H1 (cell line): Measurements from ENCODE around the gene TSSC4. TPM values are rescaled to one million over a fixed set of nuclear protein-coding genes. Genes with fewer than 3 reads are reported as not detected.

Experiments
- CTCF ChIA-PET: fragments of 300-600 bp; sonication (Branson Sonifier 250); formaldehyde crosslinking; loops from one replicate; lab custom pipeline; 2021; ENCODE audit not compliant: partially characterized antibody; lab: Charles Lee
- POLR2A ChIA-PET: fragments of 300-600 bp; sonication (Branson Sonifier 250); formaldehyde crosslinking; loops from one replicate; lab custom pipeline; 2021; ENCODE audit warnings: inconsistent platforms; ENCODE audit not compliant: partially characterized antibody; lab: Charles Lee
- DNase-seq, 2 experiments: peaks; one replicate each; pipeline versions ENCODE4 v3.0.0 to v3.0.0-alpha.2; 2010 to 2022; ENCODE audit warnings: low spot score in 2 of 2, low read depth in 1 of 2, mixed read lengths in 1 of 2
- FAIRE-seq: peaks from 2 replicates; lab custom pipeline; 2011; peaks lifted over from hg19 to GRCh38; lab: Jason Lieb, UNC
- H2AFZ ChIP-seq: 2 replicates; pipeline ENCODE4 v1.8.1; 2012; ENCODE audit warnings: low read length, inconsistent platforms
- H2AK5ac ChIP-seq: 2 replicates; pipeline ENCODE4 v1.6.1; 2013; ENCODE audit warnings: low read depth, low read length
- H2BK120ac ChIP-seq: replicated peaks from 2 replicates; pipeline ENCODE3; 2013; ENCODE audit warnings: low read depth, low read length, inconsistent platforms
- H2BK12ac ChIP-seq: 2 replicates; pipeline ENCODE4 v1.6.1; 2013; ENCODE audit warnings: low read depth, low read length
- H2BK15ac ChIP-seq: 2 replicates; pipeline ENCODE4 v1.6.1; 2013; ENCODE audit warnings: low read length
- H2BK20ac ChIP-seq: 2 replicates; pipeline ENCODE4 v1.6.1; 2013; ENCODE audit warnings: low read length
- H2BK5ac ChIP-seq: 2 replicates; pipeline ENCODE4 v1.6.1; 2013; ENCODE audit warnings: low read depth, low read length
- H3K14ac ChIP-seq: 2 replicates; pipeline ENCODE4 v1.6.1; 2013; ENCODE audit warnings: inconsistent platforms; ENCODE audit not compliant: insufficient read length
- H3K18ac ChIP-seq: 2 replicates; pipeline ENCODE4 v1.6.1; 2013; ENCODE audit warnings: low read length; ENCODE audit errors: extremely low read depth
- H3K23ac ChIP-seq: 2 replicates; pipeline ENCODE4 v1.6.1; 2013; ENCODE audit warnings: inconsistent platforms; ENCODE audit not compliant: insufficient read length
- H3K23me2 ChIP-seq: 2 replicates; pipeline ENCODE4 v1.6.1; 2013; ENCODE audit warnings: low read depth, low read length
- H3K27ac ChIP-seq: 2 replicates; pipeline ENCODE4 v1.6.1; 2011; ENCODE audit warnings: low read depth, low read length, inconsistent platforms
- H3K27me3 ChIP-seq, 4 experiments: replicated peaks in 1 of 4; 1 replicate in 1 of 4; 2 replicates in 3 of 4; pipeline versions ENCODE4 v1.6.1 to v1.8.1; 2011 to 2013; ENCODE audit warnings: low read length in 3 of 4, mild to moderate bottlenecking in 3 of 4, inconsistent platforms in 2 of 4, mixed read lengths in 2 of 4, moderate library complexity in 1 of 4; ENCODE audit not compliant: control insufficient read depth in 3 of 4, insufficient read depth in 3 of 4; ENCODE audit errors: extremely low read depth in 1 of 4
- H3K36me3 ChIP-seq, 4 experiments: 2 replicates each; pipeline versions ENCODE4 v1.6.1 to v1.8.1; 2011 to 2013; ENCODE audit warnings: mild to moderate bottlenecking in 4 of 4, low read length in 3 of 4, moderate library complexity in 2 of 4, control low read depth in 1 of 4, inconsistent platforms in 1 of 4; ENCODE audit not compliant: insufficient read depth in 4 of 4, control insufficient read depth in 2 of 4
- H3K4ac ChIP-seq: replicated peaks from 2 replicates; pipeline ENCODE3; 2013; ENCODE audit warnings: low read length, low read depth, mixed read lengths, inconsistent platforms; ENCODE audit not compliant: insufficient read length
- H3K4me1 ChIP-seq, 4 experiments: replicated peaks in 1 of 4; 1 replicate in 1 of 4; 2 replicates in 3 of 4; pipeline versions ENCODE4 v1.6.1 to v1.8.1; 2011 to 2013; ENCODE audit warnings: low read length in 3 of 4, inconsistent platforms in 2 of 4, mixed read lengths in 1 of 4; ENCODE audit not compliant: insufficient read depth in 4 of 4, control insufficient read depth in 3 of 4
- H3K4me2 ChIP-seq, 2 experiments: 2 replicates each; pipeline versions ENCODE4 v1.6.1 to v1.8.1; 2011 to 2013; ENCODE audit warnings: low read depth in 2 of 2, low read length in 2 of 2, control low read depth in 1 of 2, inconsistent platforms in 1 of 2, mild to moderate bottlenecking in 1 of 2; ENCODE audit not compliant: insufficient read depth in 1 of 2
- H3K4me3 ChIP-seq, 4 experiments: fragments of 200-600, 300-600 bp in 1 of 4; sonication (generic), shearing (Covaris generic), sonication (Bioruptor Twin) in 1 of 4; 2 replicates each; pipeline versions ENCODE4 v1.5.1 to v1.8.1; 2011 to 2016; ENCODE audit warnings: low read length in 4 of 4, low read depth in 3 of 4, control low read depth in 2 of 4, inconsistent platforms in 2 of 4, mild to moderate bottlenecking in 2 of 4, mixed read lengths in 1 of 4, moderate library complexity in 1 of 4; ENCODE audit not compliant: insufficient read depth in 2 of 4; ENCODE audit errors: extremely low read depth in 1 of 4
- H3K56ac ChIP-seq: replicated peaks from 2 replicates; pipeline ENCODE3; 2013; ENCODE audit warnings: low read depth, mild to moderate bottlenecking, mixed read lengths, low read length, inconsistent platforms; ENCODE audit not compliant: insufficient read length
- H3K79me1 ChIP-seq: 2 replicates; pipeline ENCODE4 v1.6.1; 2013; ENCODE audit warnings: low read depth, low read length, control low read depth
- H3K79me2 ChIP-seq, 2 experiments: 2 replicates each; pipeline versions ENCODE4 v1.6.1 to v1.8.1; 2012 to 2013; ENCODE audit warnings: low read length in 2 of 2, mild to moderate bottlenecking in 2 of 2, inconsistent platforms in 1 of 2; ENCODE audit not compliant: insufficient read depth in 2 of 2, control insufficient read depth in 1 of 2
- H3K9ac ChIP-seq, 4 experiments: replicated peaks in 1 of 4; 1 replicate in 1 of 4; 2 replicates in 3 of 4; pipeline versions ENCODE4 v1.6.1 to v1.8.1; 2011 to 2013; ENCODE audit warnings: low read depth in 3 of 4, low read length in 3 of 4, control low read depth in 2 of 4, mild to moderate bottlenecking in 2 of 4, moderate library complexity in 2 of 4, inconsistent platforms in 1 of 4; ENCODE audit errors: extremely low read depth in 1 of 4
- H3K9me3 ChIP-seq, 2 experiments: 2 replicates each; pipeline versions ENCODE4 v1.6.1 to v1.8.1; 2012 to 2013; ENCODE audit warnings: mild to moderate bottlenecking in 2 of 2, moderate library complexity in 2 of 2, control low read depth in 1 of 2, inconsistent platforms in 1 of 2, low read depth in 1 of 2, low read length in 1 of 2, mixed read lengths in 1 of 2; ENCODE audit not compliant: insufficient read depth in 2 of 2
- H4K20me1 ChIP-seq, 2 experiments: replicated peaks in 1 of 2; 2 replicates each; pipeline versions ENCODE3 to v1.8.1; 2011 to 2013; ENCODE audit warnings: inconsistent platforms in 2 of 2, low read length in 2 of 2, mild to moderate bottlenecking in 1 of 2; ENCODE audit not compliant: insufficient read depth in 2 of 2, control insufficient read depth in 1 of 2
- H4K5ac ChIP-seq: 2 replicates; pipeline ENCODE4 v1.6.1; 2013; ENCODE audit warnings: low read length, low read depth, mixed read lengths, inconsistent platforms; ENCODE audit not compliant: insufficient read length
- H4K8ac ChIP-seq: 2 replicates; pipeline ENCODE4 v1.8.0; 2013; ENCODE audit warnings: mild to moderate bottlenecking, moderate library complexity, low read length, inconsistent platforms; ENCODE audit not compliant: insufficient read depth; ENCODE audit errors: extremely low read depth
- H4K91ac ChIP-seq: replicated peaks from 2 replicates; pipeline ENCODE3; 2013; ENCODE audit warnings: low read length, mixed read lengths, inconsistent platforms; ENCODE audit not compliant: insufficient read length
- CBX8 ChIP-seq: fragments of 300-800, 300-1000 bp; sonication (generic); IDR thresholded peaks from 2 replicates; pipeline ENCODE4 v1.7.1; 2016; ENCODE audit warnings: low read depth, low read length, borderline replicate concordance
- KDM5A ChIP-seq: fragments of 200-600 bp; IDR thresholded peaks from 2 replicates; pipeline ENCODE4 v1.7.1; 2012; ENCODE audit warnings: mild to moderate bottlenecking, low read length, inconsistent platforms, mixed read lengths
- NRF1 ChIP-seq: IDR thresholded peaks from 2 replicates; pipeline ENCODE4 v1.6.1; 2011; ENCODE audit warnings: mild to moderate bottlenecking, low read depth, low read length, improper control_type of control experiment
- POLR2A ChIP-seq, 2 experiments: IDR thresholded peaks; 1 replicate in 1 of 2; 2 replicates in 1 of 2; pipeline ENCODE4 v1.6.1; 2011; ENCODE audit warnings: low read depth in 2 of 2, low read length in 2 of 2, mild to moderate bottlenecking in 2 of 2; ENCODE audit errors: control extremely low read depth in 1 of 2
- SIX5 ChIP-seq: IDR thresholded peaks from 2 replicates; pipeline ENCODE4 v1.6.1; 2011; ENCODE audit warnings: mild to moderate bottlenecking, low read depth, low read length
- SP4 ChIP-seq: IDR thresholded peaks from 2 replicates; pipeline ENCODE4 v1.6.1; 2012; ENCODE audit warnings: low read length, inconsistent platforms
- SRF ChIP-seq: IDR thresholded peaks from 2 replicates; pipeline ENCODE4 v1.6.1; 2011; ENCODE audit warnings: mild to moderate bottlenecking, low read depth, low read length, moderate library complexity
- TBP ChIP-seq: IDR thresholded peaks from 2 replicates; pipeline ENCODE4 v1.6.1; 2011; ENCODE audit warnings: low read depth, low read length, improper control_type of control experiment
- WGBS, 2 experiments: shearing (Covaris generic) in 1 of 2; methylation state at CpG; one replicate each; pipeline versions ENCODE4 v1.1.6 to v1.1.7; 2013 to 2015; ENCODE audit warnings: low lambda C conversion rate in 2 of 2, mixed read lengths in 2 of 2, inconsistent platforms in 1 of 2, low coverage in 1 of 2, missing lambda C conversion rate in 1 of 2; ENCODE audit not compliant: insufficient replicate concordance in 2 of 2, insufficient coverage in 1 of 2, insufficient read length in 1 of 2; ENCODE audit errors: extremely low coverage in 1 of 2, missing lambda C conversion rate in 1 of 2; 5-methylcytosine and 5-hydroxymethylcytosine counted together
- polyA plus RNA-seq, 7 experiments: library from polyadenylated mRNA; depleted of rRNA in 3 of 7; stranded (reverse) in 5 of 7; unstranded in 2 of 7; fragments of >200 nt in 5 of 7; fragments of 200-250 nt in 2 of 7; gene quantifications; 1 replicate in 5 of 7; 2 replicates in 1 of 7; 4 replicates in 1 of 7; pipeline versions ENCODE4 v1.2.1 to v1.2.3, GENCODE V29; 2011 to 2013; ENCODE audit warnings: missing spikeins in 2 of 7, mixed read lengths in 2 of 7
- total RNA-seq: library from RNA; stranded (reverse); fragmentation: NEBNext Ultra II Directional; extraction: Animal tissue kit (Norgen Biotek cat#: 25700); gene quantifications from 2 replicates; pipeline ENCODE4 v1.2.1, GENCODE V29; 2021

Gene TSSC4
- total and polyA plus RNA-seq, 2 of the 8 experiments (the other 6 are each of a cell fraction or from before 2014, with no cell fraction given) = 34.0 to 39.3 TPM

DNA sequence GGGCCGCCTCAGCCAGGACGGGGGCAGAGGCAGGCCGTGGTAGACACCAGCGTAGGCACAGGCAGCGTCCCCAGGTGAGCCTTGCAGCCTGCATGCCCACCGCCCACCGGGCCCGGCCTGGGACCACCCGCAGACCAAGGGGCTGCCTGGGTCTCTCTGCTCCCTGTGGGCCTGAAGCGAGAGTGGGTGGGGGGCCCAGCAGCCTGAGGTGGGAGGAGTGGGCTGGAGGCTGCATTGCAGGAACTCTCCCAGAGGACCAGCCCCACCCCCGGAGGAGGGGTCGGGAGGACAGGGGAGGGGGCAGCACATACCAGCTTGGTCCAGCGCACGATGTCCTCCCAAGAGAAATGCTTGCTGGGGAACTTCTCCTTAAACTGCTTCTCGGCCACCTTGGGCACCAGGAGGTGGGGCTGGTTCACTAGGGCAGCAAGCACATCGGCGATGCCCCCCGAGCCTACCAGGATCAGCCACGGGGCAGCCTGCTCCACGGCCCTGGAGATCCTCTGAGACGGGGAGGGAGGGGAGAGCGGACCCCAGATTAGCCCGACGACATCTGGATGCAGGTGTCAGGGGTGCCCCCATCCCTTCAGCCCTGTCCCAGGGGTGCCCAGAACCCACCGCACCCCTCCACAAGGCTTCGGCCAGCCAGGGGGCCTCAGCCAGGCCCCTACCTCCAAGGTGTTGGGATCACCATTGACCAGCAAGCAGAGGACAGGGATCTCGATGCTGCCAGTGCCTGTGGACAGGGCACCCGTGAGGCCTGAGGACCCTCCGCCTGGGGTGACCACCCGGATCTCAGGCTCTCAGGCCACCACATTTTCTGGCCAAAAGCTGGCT lies 17.5 kb downstream of the TSSC4 start:
- Histone ChIP-seq H4K8ac (peak overlapping the region; percentile 57; the same call in 1 of the 2 replicates), H2AFZ (no peak overlapping the region)
- POLR2A ChIA-PET = interaction anchor here (0.8 to 4.3 kb wide), 3 partner anchors 13 to 41 kb away, joined by 3 to 17 read pairs (median 3); partner anchors contain the start of genes CD81 and TSSC4

More for the DNA sequence above, 17.5 kb downstream of the TSSC4 start:
- Histone ChIP-seq H3K18ac (no peak overlapping the region), H2BK20ac (no peak overlapping the region), H2BK5ac (no peak overlapping the region), H4K20me1 (no peaks in the 10 kb centered on the region), H2BK12ac (no peak overlapping the region), H3K79me1 (no peaks in the 10 kb centered on the region), H3K4me2 (no peak overlapping the region), H2AK5ac (no peak overlapping the region), H2BK15ac (no peak overlapping the region), H3K14ac (no peak overlapping the region), H3K27me3 (peaks cover 0 to 3% (median 0%) of the 10 kb centered on the region in 4 experiments; a peak in 2 of 7 replicates), H3K23ac (no peak overlapping the region), H3K9me3 (no peaks in the 10 kb centered on the region), H3K79me2 (no peaks in the 10 kb centered on the region), H4K5ac (no peak overlapping the region), H3K4me1 (peaks cover 0 to 5% (median under 1%) of the 10 kb centered on the region in 4 experiments; a peak in 2 of 7 replicates), H3K9ac (no peak overlapping the region), H4K91ac (no peak overlapping the region), H3K36me3 (no peaks in the 10 kb centered on the region), H3K56ac (no peak overlapping the region), H3K4me3 (no peak overlapping the region), H3K27ac (no peak overlapping the region), H3K23me2 (no peaks in the 10 kb centered on the region), H3K4ac (no peak overlapping the region), H2BK120ac (no peak overlapping the region)
- 90% methylated on average over 25 of the region's 30 CpGs; no CpG with 5 or more reads in 1 of the 2 experiments for WGBS, 2 experiments
- no peak for DNase-seq
- CTCF ChIA-PET = interaction anchor here (0.5 to 11.5 kb wide), 19 partner anchors 14 to 1677 kb away, joined by 3 to 359 read pairs (median 5); partner anchors contain the start of genes C11orf21, CD81, TSPAN32 and TSSC4
- no peak for FAIRE-seq
- TF ChIP-seq SP4 = no peak
- TF ChIP-seq POLR2A (IDR thresholded peaks at IDR 0.05; ENCODE audit: control extremely low read depth in 1 of 2, low read depth in 2 of 2, low read length in 2 of 2) = no peak
- TF ChIP-seq NRF1 = no peak
- TF ChIP-seq KDM5A = no peak
- no peak for TF ChIP-seq SRF
- no peak for TF ChIP-seq CBX8
- no peak for TF ChIP-seq TBP
- no peak for TF ChIP-seq SIX5
